Measurements from ENCODE around the gene FIG4.
"Not testable (repeated sequence)": the region's sequence is repeated elsewhere in the genome, so short reads cannot be mapped to it uniquely, and the experiment has no call there.

Gene FIG4

DNA sequence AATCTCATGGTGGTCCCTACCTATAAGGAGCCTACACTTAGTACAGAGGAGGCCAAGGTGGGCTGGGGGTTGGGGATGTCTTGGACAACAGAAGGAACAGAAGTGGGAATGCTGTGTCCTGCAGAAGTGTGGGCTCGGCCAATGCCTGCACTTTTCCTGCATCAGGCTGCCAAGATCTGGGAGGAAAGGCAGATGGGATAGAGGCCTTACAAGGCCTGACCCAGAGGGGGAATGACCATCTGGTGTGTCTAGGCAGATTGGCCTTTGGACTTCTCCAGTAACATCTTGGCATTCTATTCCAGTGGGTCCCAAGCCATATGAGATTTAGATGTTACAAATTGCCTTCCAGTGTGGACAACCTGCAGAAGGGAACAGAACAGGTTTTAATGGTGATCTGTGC lies 162.3 kb downstream of the FIG4 start:
- FAIRE-seq, result no peak
- DNase-seq (ENCODE audit: insufficient read length, low spot score), result no peak
- TF ChIP-seq POLR2A (IDR thresholded peaks at IDR 0.05; ENCODE audit: low read depth, low read length), result no peak

DNA sequence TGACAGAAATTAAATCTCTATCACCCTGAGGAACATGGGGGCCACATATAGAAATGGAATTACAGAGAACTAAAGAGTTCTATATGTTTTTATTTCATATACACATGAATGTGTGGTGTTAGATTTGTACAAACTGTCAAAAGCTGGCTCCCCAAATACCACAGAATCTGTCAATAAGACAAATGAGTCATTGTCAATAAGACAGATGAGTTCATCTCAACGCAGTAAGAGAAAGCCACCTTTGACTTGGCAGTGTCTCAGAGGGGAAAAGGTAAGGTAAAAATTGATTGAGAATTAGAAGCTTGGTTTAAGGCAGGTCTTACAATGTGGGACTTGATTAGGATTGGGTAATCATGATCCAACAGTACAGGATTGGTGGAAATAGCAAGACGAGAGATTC lies 162.9 kb downstream of the FIG4 start:
- DNase-seq (ENCODE audit: insufficient read length, low spot score), result no peak
- no peak for TF ChIP-seq POLR2A (IDR thresholded peaks at IDR 0.05; ENCODE audit: low read depth, low read length)
- FAIRE-seq, result no peak

DNA sequence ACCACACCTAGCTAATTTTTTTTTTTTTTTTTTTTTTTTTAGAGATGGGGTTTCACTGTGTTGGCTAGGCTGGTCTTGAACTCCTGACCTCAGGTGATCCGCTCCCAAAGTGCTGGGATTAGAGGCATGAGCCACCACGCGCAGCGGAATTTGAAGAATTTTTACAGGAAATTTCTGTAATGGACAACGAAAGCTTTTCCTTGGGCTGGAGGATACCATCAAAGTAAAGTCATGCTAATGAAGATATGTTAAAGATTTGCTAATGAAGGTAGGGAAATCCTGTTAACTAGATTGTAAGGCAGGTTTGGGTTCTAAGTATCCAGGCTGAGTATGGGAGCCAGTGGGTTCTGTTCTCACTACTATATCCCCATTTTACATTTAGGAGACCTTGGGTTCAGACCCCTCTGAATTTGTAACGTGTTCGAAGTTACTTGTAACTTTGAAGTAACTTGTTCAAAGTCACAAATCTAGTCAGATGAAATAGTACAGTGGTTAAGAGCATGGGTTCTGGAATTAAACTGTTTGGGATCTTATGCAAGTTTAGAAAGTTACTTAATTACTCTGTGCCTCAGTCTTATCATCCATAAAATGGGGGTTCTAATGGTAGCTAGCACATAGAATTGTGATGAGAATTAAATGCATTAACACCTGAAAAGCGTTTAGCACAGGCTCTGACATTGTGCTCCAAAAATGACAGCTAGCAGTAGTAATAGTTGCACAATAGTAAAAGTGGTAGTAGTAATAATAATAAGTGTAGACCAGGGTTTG lies 163.6 kb downstream of the FIG4 start:
- no peak for DNase-seq (ENCODE audit: insufficient read length, low spot score)
- TF ChIP-seq POLR2A (IDR thresholded peaks at IDR 0.05; ENCODE audit: low read depth, low read length), result no peak
- no peak for FAIRE-seq

DNA sequence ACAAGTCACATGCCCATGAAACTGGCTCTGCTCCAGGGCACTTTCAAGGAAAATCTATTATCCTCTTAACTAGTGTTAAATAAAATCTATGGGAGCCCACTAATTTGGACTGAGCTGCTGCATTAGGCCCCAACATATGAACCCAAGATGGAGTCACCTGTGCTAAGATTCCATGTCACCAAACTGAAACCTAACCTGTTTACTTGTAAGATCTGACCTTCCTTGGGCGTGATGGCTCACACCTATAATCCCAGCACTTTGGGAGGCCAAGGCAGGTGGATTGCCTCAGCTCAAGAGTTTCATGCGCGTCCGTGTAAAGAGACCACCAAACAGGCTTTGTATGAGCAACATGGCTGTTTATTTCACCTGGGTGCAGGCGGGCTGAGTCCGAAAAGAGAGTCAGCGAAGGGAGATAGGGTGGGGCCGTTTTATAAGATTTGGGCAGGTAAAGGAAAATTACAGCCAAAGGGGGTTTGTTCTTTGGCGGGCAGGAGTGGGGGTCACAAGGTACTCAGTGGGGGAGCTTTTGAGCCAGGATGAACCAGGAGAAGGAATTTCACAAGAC lies 164.5 kb downstream of the FIG4 start:
- not testable (repeated sequence) for DNase-seq (ENCODE audit: insufficient read length, low spot score); FAIRE-seq

DNA sequence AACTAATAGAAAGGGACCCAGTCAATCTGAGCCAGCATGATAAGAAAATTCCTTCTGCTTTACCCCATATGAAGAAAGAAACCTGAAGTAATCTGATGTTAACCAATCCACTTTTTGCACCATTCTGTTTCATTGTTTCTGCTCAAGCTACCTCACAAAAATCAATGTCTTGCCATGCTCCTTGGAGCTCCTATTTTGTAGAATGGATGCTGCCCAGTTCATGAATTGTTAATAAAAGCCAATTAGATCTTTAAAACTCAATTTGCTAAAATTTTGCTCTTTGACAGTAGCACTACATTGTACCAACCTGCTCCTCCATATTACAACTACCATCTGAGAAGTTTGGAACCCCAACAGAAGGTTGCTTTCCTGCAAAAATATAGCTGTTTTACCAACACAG lies 170.8 kb downstream of the FIG4 start:
- no peak for TF ChIP-seq POLR2A (IDR thresholded peaks at IDR 0.05; ENCODE audit: low read depth, low read length)
- DNase-seq (ENCODE audit: insufficient read length, low spot score) (no peak), FAIRE-seq (no peak)

DNA sequence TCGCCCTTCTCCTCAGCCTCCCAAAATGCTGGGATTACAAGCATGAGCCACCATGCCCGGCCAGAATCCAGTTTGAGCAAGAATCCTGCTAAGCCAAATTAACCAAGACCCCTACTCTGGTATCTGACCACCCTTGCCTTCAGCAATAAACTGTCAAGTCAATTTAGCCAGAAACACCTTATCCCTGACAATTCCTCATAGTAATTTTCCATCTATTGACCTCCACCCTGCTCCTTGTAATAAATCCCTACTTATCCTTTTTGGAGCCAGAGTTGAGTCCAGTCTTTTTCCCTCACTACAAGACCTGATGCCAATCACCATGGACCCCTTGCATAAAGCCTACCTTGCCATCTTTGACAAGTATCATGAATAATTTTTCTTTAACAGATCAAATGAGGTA lies 173.0 kb downstream of the FIG4 start:
- no peak for FAIRE-seq
- no peak for DNase-seq (ENCODE audit: insufficient read length, low spot score)
- TF ChIP-seq POLR2A (IDR thresholded peaks at IDR 0.05; ENCODE audit: low read depth, low read length), result no peak

DNA sequence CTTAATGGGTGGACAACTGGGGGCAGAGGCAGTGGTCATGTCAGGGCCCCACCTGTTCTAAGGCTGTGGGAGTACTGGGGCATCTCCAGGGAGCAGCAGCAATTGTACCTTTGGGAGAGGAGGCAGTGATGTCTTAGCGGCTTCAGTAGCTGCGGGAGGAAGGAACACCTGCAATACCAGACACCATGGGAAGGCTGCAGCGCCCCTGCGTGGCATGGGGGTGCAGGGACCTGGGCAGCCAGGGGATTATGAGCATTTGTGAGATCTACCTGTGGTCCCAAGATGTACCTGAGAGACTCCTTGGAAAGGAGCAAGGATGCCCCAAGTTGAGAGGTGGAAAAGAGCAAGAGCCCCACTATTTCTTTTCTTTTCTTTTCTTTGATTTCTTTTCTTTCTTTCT lies 174.9 kb downstream of the FIG4 start:
- no peak for FAIRE-seq
- DNase-seq (ENCODE audit: insufficient read length, low spot score), result no peak
- TF ChIP-seq POLR2A (IDR thresholded peaks at IDR 0.05; ENCODE audit: low read depth, low read length), result no peak

DNA sequence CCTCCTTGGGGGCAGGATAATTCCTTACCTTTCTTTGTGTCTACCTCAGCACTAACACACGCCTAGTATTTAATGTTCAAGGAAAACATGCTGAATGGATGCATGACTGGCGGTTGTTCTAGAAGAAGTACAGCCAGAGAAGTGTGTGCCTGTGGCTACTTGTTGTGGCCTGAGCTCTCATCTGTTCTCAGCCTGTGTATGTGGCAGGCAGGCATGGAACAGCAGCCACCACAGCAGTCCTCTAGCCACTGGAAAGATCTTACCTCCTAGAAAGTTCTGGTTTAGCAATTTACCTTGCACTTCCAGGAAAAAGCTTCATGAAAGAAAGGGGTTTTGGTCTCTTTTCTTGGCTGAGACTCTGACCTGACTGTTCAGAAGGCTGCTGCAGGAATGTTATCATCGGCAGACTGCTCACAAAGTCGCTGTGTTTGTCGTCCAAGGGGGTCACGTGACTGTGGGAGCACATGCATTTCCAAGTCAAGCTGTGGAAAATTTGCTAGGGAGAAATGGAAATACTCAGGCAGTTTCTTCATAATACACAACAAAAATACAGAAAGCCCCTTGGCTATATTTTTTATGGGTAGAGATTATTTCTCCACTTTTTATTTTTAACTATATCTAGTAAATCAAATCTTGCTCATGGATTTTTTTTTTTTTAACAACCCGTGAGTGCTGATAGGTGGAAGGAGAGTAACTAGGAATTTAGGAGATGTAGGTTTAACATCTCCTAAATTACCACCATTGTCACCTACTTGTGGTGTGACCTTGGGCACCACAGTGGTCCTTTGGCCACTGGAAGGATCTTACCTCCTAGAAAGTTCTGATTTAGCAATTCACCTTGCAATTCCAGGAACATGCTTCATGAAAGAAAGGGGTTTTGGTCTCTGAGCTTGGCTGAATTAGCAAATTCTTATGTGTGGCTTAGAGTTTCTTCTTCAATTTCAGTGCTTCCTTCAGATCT lies 176.2 kb downstream of the FIG4 start:
- FAIRE-seq, result no peak
- DNase-seq (ENCODE audit: insufficient read length, low spot score), result no peak
- no peak for TF ChIP-seq POLR2A (IDR thresholded peaks at IDR 0.05; ENCODE audit: low read depth, low read length)

DNA sequence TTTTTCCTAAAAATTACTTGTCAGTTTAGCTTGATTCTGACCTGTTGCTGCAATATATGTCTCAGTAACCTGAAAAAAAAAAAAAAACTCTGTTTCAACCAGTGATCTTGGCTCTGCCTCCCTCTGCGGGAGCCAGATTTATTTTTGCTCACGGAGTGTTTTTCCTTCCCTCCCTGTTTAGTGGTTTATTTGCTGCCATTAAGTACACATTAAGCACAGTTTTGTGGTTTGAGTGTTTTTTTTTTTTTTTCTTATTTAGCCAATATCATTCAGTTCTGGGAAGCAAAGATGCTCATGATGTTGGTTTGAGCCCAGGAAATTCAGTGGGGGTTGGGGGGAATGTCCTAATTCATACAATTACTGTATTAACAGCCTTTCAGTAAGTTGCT lies 176.9 kb downstream of the FIG4 start:
- TF ChIP-seq POLR2A (IDR thresholded peaks at IDR 0.05; ENCODE audit: low read depth, low read length), result no peak
- FAIRE-seq (no peak), DNase-seq (ENCODE audit: insufficient read length, low spot score) (no peak)

DNA sequence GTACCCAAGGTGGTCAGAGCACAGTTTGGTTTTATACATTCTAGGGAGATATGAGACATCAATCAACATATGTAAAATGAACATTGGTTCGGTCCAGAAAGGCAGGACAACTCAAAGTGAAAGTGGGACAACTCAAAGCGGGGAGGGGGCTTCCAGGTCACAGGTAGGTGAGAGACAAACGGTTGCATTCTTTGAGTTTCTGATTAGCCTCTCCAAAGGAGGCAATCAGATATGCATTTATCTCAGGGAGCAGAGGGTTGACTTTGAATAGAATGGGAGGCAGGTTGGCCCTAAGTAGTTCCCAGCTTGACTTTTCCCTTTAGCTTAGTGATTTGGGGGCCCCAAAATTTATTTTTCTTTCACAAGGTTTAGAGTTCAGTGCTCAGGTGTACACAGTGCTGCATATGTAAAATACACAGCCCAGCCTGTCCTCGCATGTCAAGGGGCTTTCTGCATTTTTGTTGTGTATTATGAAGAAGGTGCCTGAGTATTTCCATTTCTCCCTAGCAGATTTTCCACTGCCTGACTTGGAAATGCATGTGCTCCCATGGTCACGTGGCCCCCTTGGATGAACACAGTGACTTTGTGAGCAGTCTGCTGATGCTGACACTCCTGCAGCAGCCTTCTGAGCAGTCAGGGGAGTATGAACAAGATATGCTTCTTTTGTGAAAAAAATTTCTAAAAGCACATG lies 178.4 kb downstream of the FIG4 start:
- not testable (repeated sequence) for DNase-seq (ENCODE audit: insufficient read length, low spot score); FAIRE-seq

DNA sequence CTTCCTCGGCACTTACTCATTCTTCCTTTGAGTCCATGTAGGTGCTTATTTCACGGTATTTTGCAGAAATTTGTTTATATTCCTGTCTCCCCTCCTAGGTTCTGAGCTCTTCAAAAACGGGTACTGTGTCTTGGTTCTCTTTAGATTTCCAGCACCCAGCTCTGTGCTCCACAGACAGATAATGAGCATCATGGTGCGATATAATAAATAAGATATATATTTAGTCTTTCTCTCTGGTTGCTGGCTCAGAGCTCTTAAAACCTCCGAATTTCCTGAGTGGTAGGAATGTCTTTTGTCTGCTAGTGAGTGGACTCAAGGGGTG lies 179.0 kb downstream of the FIG4 start:
- DNase-seq (ENCODE audit: insufficient read length, low spot score) (no peak), FAIRE-seq (no peak)
- TF ChIP-seq POLR2A (IDR thresholded peaks at IDR 0.05; ENCODE audit: low read depth, low read length), result no peak

DNA sequence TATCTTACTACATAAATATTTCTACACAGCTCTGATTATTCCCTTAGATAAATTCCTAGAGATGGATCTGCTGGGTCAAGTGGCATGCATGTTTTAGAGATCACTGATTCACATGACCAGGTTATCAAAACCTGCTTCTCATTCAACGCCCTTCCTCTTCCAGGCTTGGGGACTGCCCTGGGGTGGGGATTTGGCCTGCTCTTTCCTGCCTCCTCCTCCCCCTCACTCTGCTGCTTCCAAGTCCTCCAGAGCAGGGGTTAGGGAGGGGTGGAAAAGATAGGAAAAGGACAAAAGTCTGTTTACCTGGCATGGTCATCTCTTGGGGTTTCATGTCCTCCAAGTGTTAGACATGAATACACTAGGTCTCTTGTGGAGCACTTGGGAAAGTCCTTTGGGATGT lies 181.5 kb downstream of the FIG4 start:
- FAIRE-seq (no peak), DNase-seq (ENCODE audit: insufficient read length, low spot score) (no peak)
- TF ChIP-seq POLR2A (IDR thresholded peaks at IDR 0.05; ENCODE audit: low read depth, low read length), result no peak

DNA sequence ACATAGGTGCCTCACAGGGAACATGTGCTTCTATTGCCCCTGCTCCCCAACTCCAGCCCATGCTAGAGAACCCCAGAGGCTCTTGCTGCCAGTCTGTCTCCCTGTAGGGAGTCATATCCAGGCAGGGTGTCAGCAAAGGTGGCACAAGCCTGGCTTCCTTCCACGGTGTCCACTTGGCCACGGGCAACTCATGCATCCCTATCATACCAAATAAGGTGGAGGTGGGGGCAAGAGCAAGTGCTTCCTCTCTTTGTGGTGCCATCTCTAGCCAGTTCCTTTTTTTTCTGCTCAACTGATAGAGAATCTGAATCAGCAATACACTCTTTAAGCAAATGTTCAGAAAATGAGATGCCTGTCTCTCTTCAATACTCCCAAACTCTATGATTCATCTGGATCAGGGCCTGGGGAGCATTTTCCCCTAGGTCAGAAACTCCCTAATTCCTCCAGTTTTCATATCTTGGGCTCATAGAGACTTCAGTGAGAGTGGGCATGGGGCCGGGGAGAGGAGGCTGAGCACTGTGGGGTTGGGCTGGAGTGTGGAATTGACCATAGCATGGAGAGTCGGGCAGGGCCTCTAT lies 182.0 kb downstream of the FIG4 start:
- TF ChIP-seq POLR2A (IDR thresholded peaks at IDR 0.05; ENCODE audit: low read depth, low read length), result no peak
- FAIRE-seq (no peak), DNase-seq (ENCODE audit: insufficient read length, low spot score) (no peak)

DNA sequence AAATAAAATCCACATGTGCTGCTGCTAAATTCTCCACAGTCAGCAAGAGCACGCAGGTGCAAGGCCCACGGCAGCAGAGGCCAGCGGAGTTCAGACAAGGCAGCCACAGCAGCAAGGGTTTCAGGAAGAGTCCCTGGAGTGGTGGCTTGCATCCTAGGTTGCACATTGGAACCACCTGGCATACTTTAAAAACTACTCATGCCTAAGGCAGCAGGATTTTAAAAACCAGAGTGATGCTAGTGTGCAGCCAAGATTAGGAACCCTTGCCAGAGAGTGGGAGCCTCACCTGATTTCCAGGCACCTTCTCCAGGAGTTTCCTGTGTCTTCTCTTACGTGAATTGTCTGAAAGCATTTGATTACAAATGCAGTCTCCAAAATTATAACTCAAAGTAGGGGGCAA lies 183.0 kb downstream of the FIG4 start:
- no peak for FAIRE-seq

More for the DNA sequence above, 183.0 kb downstream of the FIG4 start:
- TF ChIP-seq POLR2A (IDR thresholded peaks at IDR 0.05; ENCODE audit: low read depth, low read length), result no peak
- DNase-seq (ENCODE audit: insufficient read length, low spot score), result no peak
